K562 (cell line): ENCODE results near the gene GAL3ST2. TPM values are rescaled to one million over a fixed set of nuclear protein-coding genes. Genes with fewer than 3 reads are reported as not detected.
"Not testable (repeated sequence)": the region's sequence is repeated elsewhere in the genome, so short reads cannot be mapped to it uniquely, and the experiment has no call there.

Experiments
- ATAC-seq: fragments of 200-7000 bp; cut with Tn5 transposase; 3 replicates; pipeline ENCODE4 v1.9.1; 2020; ENCODE audit warnings: moderate library complexity
- BruUV-seq: library from RNA; stranded (reverse); fragments of 400-500 nt; replicated peaks from 2 replicates; lab custom pipeline; 2021; lab: Mats Ljungman, UMichigan
- CTCF ChIA-PET: fragments of 300-600 bp; formaldehyde crosslinking; extraction: SDS; loops from one replicate; lab custom pipeline; 2021; ENCODE audit warnings: low intra/inter-chr PET ratio; lab: Yijun Ruan, JAX
- POLR2A ChIA-PET: fragments of 300-600, 350-650 bp; sonication (Branson Sonifier 250); formaldehyde crosslinking; extraction: SDS; loops from one replicate; lab custom pipeline; 2021; ENCODE audit warnings: antibody characterized with exemption, inconsistent platforms; lab: Yijun Ruan, JAX
- DNase-seq, 4 experiments: peaks; one replicate each; pipeline versions ENCODE4 v3.0.0 to v3.0.0-alpha.2; 2011 to 2018; ENCODE audit warnings: low spot score in 3 of 4, mixed read lengths in 3 of 4; ENCODE audit errors: extremely low read depth in 1 of 4
- FAIRE-seq: peaks from 2 replicates; lab custom pipeline; 2011; peaks lifted over from hg19 to GRCh38; lab: Jason Lieb, UNC
- H2AFZ ChIP-seq: 2 replicates; pipeline ENCODE4 v1.6.0; 2011; ENCODE audit warnings: low read depth, low read length, control low read depth, inconsistent platforms
- H3K27ac ChIP-seq: fragments of 200-600 bp; 3 replicates; pipeline ENCODE4 v1.8.0; 2011; ENCODE audit warnings: low read depth, mild to moderate bottlenecking, control low read depth, inconsistent platforms, low read length, moderate library complexity, mixed read lengths; ENCODE audit errors: extremely low read depth
- H3K27me3 ChIP-seq, 2 experiments: fragments of 300-600 bp in 1 of 2; 2 replicates in 1 of 2; 3 replicates in 1 of 2; pipeline versions ENCODE4 v1.6.0 to v1.8.0; 2011; ENCODE audit warnings: inconsistent platforms in 2 of 2, low read length in 2 of 2, mild to moderate bottlenecking in 1 of 2, mixed read lengths in 1 of 2, moderate library complexity in 1 of 2; ENCODE audit not compliant: control insufficient read depth in 2 of 2, insufficient read depth in 2 of 2
- H3K36me3 ChIP-seq: fragments of 300-600 bp; 3 replicates; pipeline ENCODE4 v1.8.0; 2011; ENCODE audit warnings: mild to moderate bottlenecking, low read length, inconsistent platforms; ENCODE audit not compliant: control insufficient read depth, insufficient read depth
- H3K4me1 ChIP-seq, 2 experiments: fragments of 200-600 bp in 1 of 2; replicated peaks in 1 of 2; 2 replicates in 1 of 2; 3 replicates in 1 of 2; pipeline versions ENCODE4 v1.5.1 to v1.8.0; 2011; ENCODE audit warnings: inconsistent platforms in 2 of 2, low read length in 2 of 2, mild to moderate bottlenecking in 1 of 2, mixed read lengths in 1 of 2, moderate library complexity in 1 of 2; ENCODE audit not compliant: control insufficient read depth in 2 of 2, insufficient read depth in 2 of 2
- H3K4me2 ChIP-seq: 2 replicates; pipeline ENCODE4 v1.6.1; 2011; ENCODE audit warnings: low read length, control low read depth, inconsistent platforms, mixed read lengths; ENCODE audit not compliant: insufficient read depth
- H3K4me3 ChIP-seq: fragments of 200-600 bp; sonication (generic), shearing (Covaris generic); 2 replicates; pipeline ENCODE4 v1.5.1; 2016; ENCODE audit warnings: control low read depth, inconsistent platforms
- H3K79me2 ChIP-seq: fragments of 200-600 bp; 3 replicates; pipeline ENCODE4 v1.8.0; 2011; ENCODE audit warnings: low read length, inconsistent platforms; ENCODE audit not compliant: control insufficient read depth, insufficient read depth
- H3K9ac ChIP-seq, 2 experiments: 2 replicates each; pipeline versions ENCODE4 v1.6.0 to v1.6.1; 2011; ENCODE audit warnings: low read depth in 2 of 2, low read length in 2 of 2, control low read depth in 1 of 2, inconsistent platforms in 1 of 2, mild to moderate bottlenecking in 1 of 2, mixed read lengths in 1 of 2; ENCODE audit not compliant: insufficient read depth in 1 of 2
- H3K9me1 ChIP-seq: one replicate; pipeline ENCODE4 v1.6.0; 2011; ENCODE audit warnings: inconsistent platforms, mild to moderate bottlenecking, low read length, moderate library complexity; ENCODE audit not compliant: control insufficient read depth, insufficient read depth
- H3K9me3 ChIP-seq: replicated peaks from 2 replicates; pipeline ENCODE4 v1.5.1; 2011; ENCODE audit warnings: low read depth, low read length, inconsistent platforms; ENCODE audit not compliant: control insufficient read depth, insufficient read depth
- H4K20me1 ChIP-seq: replicated peaks from 2 replicates; pipeline ENCODE4 v1.6.1; 2011; ENCODE audit warnings: low read length, inconsistent platforms, mixed read lengths; ENCODE audit not compliant: control insufficient read depth, insufficient read depth
- ATF7 ChIP-seq: fragments of 450-650 bp; IDR thresholded peaks from 2 replicates; pipeline ENCODE4 v1.7.1; 2014; ENCODE audit warnings: mild to moderate bottlenecking, moderate library complexity
- DPF2 ChIP-seq: fragments of 450-650 bp; IDR thresholded peaks from 2 replicates; pipeline ENCODE4 v1.6.1; 2016
- ETV5 ChIP-seq: sonication (generic); formaldehyde crosslinking; IDR thresholded peaks from 2 replicates; pipeline ENCODE4 v1.4.0; 2020; ENCODE audit warnings: low read depth, mild to moderate bottlenecking, missing genetic modification reagents
- REST ChIP-seq, 2 experiments: fragments of 450-650 bp; formaldehyde crosslinking in 1 of 2; IDR thresholded peaks; 2 replicates each; pipeline versions ENCODE4 v1.4.0 to v1.6.1; 2014 to 2020; ENCODE audit warnings: mild to moderate bottlenecking in 2 of 2, borderline replicate concordance in 1 of 2, low read depth in 1 of 2
- THAP7 ChIP-seq: fragments of 250-450 bp; sonication (Bioruptor Pico); IDR thresholded peaks from 2 replicates; pipeline ENCODE4 v1.5.0; 2021
- ZC3H4 ChIP-seq: sonication (generic); formaldehyde crosslinking; IDR thresholded peaks from 2 replicates; pipeline ENCODE4 v1.9.0; 2021; ENCODE audit warnings: missing genetic modification reagents, borderline replicate concordance
- WGBS: fragments of 100-300 bp; shearing (Covaris generic); methylation state at CpG from one replicate; pipeline ENCODE4 v1.1.6; 2016; ENCODE audit warnings: low coverage, mixed read lengths; ENCODE audit not compliant: insufficient coverage; ENCODE audit errors: missing lambda C conversion rate; 5-methylcytosine and 5-hydroxymethylcytosine counted together
- in situ Hi-C: fragments of 300-500 bp; cut with MboI; formaldehyde crosslinking; loops from 4 replicates; pipeline ENCODE4 v1.15.0; 2018; ENCODE audit warnings: inconsistent platforms, mixed read lengths
- intact Hi-C: fragments of 100-400 bp; cut with micrococcal nuclease; formaldehyde crosslinking; loops from 2 replicates; pipeline ENCODE4 v1.14.2; 2022
- polyA plus RNA-seq, 8 experiments: library from polyadenylated mRNA; depleted of rRNA in 4 of 8; stranded (reverse) in 5 of 8; unstranded in 3 of 8; fragments of >200 nt; fragmentation: Nextera tagmentation in 2 of 8; fragmentation: Illumina TruSeq in 1 of 8; extraction: Ambion mirVana in 2 of 8; extraction: Trizol in 1 of 8; gene quantifications; 2 replicates each; pipeline versions ENCODE4 v1.2.1 to v1.2.3, GENCODE V29; 2011 to 2014; ENCODE audit warnings: inconsistent platforms in 1 of 8, missing spikeins in 1 of 8
- total RNA-seq, 7 experiments: library from RNA; depleted of rRNA in 6 of 7; stranded (reverse); fragments of >200 nt in 6 of 7; fragmentation: Illumina TruSeq in 2 of 7; extraction: Trizol in 2 of 7; gene quantifications; 2 replicates each; pipeline versions ENCODE4 v1.2.1 to v1.2.3, GENCODE V29; 2011 to 2021; ENCODE audit warnings: low replicate concordance in 1 of 7

The GAL3ST2 gene
- total and polyA plus RNA-seq, 9 of the 15 experiments (the other 6 are each of a cell fraction or from before 2014, with no cell fraction given), result 0.42 TPM; not detected in 8

DNA sequence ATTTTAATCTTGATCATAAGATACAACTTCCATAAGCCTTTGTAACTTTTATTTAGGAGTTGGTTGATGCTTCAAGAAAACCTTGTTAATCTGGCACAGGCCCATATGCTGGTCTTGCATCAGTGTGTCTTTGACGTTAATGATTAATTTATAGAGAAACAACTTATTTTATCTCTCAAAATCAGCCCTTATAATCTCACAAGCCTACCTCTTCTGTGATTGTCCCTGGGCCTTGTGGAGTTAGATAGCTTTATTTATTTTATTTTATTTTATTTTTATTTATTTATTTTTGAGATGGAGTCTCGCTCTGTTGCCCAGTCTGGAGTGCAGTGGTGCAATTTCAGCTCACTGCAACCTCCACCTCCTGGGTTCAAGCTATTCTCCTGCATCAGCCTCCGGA is 5.4 kb downstream of the GAL3ST2 start:
- in situ Hi-C loops, H3K9me1 ChIP-seq, BruUV-seq, H3K79me2 ChIP-seq, H3K9me3 ChIP-seq, intact Hi-C loops, CTCF ChIA-PET, H3K4me1 ChIP-seq, H3K27ac ChIP-seq, H2AFZ ChIP-seq, ATAC-seq, H3K36me3 ChIP-seq, H3K4me3 ChIP-seq, H3K27me3 ChIP-seq, DNase-seq, FAIRE-seq, H3K9ac ChIP-seq, H3K4me2 ChIP-seq, H4K20me1 ChIP-seq: not testable (repeated sequence)
- POLR2A ChIA-PET, result interaction anchor here (0.7 kb wide), 1 partner anchor 56 kb away, joined by 3 read pairs; no protein-coding TSS in a partner anchor
- 30% methylated on average over 3 of the region's 3 CpGs for WGBS

DNA sequence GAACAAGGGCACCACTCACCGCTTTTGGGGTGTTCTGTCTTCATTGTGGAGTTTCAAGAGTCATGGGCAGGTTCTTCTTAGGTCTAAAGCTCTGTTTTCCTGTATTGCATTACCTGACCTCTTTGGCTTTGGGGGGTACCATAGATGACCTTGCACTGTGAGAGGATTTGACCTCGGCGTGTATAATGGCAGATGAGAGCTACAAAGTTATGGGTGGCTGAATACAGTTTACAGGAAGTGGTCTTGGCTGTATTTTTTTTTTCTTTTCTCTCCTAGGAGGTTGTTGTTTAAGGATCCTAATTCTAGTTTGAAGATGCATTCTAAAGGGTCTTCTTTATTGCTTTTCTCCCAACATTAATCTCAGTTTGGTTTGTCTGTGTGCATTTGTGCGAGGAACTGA is 11.5 kb downstream of the GAL3ST2 start:
- H3K9ac ChIP-seq, result no peak overlapping the region
- FAIRE-seq (no peak), DNase-seq (no peak), ATAC-seq (no peak)
- H3K36me3 ChIP-seq, result no peaks in the 10 kb centered on the region
- CTCF ChIA-PET, result no interaction called here
- H3K27me3 ChIP-seq, result no peaks in the 10 kb centered on the region
- intact Hi-C loops, result no loop called here
- H3K9me3 ChIP-seq, result no peaks in the 10 kb centered on the region; the same call in 1 of the 2 replicates
- H3K27ac ChIP-seq, result no peak overlapping the region
- no TSS peak for BruUV-seq
- no peaks in the 10 kb centered on the region for H3K79me2 ChIP-seq
- no peak overlapping the region for H3K4me3 ChIP-seq
- POLR2A ChIA-PET, result interaction anchor here (1.6 kb wide), 1 partner anchor 23 kb away, joined by 4 read pairs; no protein-coding TSS in a partner anchor
- WGBS, result 59% methylated on average over 3 of the region's 4 CpGs
- H3K9me1 ChIP-seq, result no peaks in the 10 kb centered on the region
- in situ Hi-C loops, result no loop called here
- H2AFZ ChIP-seq, result 0 out of 2 replicates have a peak overlapping the region, but pooled peaks have one; percentile 52
- H3K4me1 ChIP-seq, result no peaks in the 10 kb centered on the region
- no peaks in the 10 kb centered on the region for H4K20me1 ChIP-seq
- H3K4me2 ChIP-seq, result no peak overlapping the region
- no peak for TF ChIP-seq ZC3H4 (CRISPR knock-in tag)
- TF ChIP-seq THAP7, result no peak
- no peak for TF ChIP-seq DPF2
- TF ChIP-seq ETV5 (CRISPR knock-in tag), result no peak
- no peak for TF ChIP-seq ATF7
- TF ChIP-seq REST (IDR thresholded peaks at IDR 0.05; ENCODE audit: borderline replicate concordance), result no peak
- TF ChIP-seq REST (CRISPR knock-in tag; IDR thresholded peaks at IDR 0.05; ENCODE audit: low read depth), result no peak
